GM23338 (cell line): ENCODE data around the gene LSP1.

Experiments
- CTCF ChIP-seq, 2 experiments: fragments of 200-600 bp in 1 of 2; sonication (generic) in 1 of 2; conservative IDR thresholded peaks; 2 replicates each; pipeline versions ENCODE4 v1.5.1 to v1.6.1; 2016 to 2017; ENCODE audit warnings: antibody characterized with exemption in 2 of 2, low read depth in 2 of 2, mild to moderate bottlenecking in 2 of 2, moderate library complexity in 1 of 2
- ETS1 ChIP-seq: IDR thresholded peaks from 2 replicates; pipeline ENCODE4 v1.6.1; 2016; ENCODE audit warnings: antibody characterized with exemption
- EZH2 ChIP-seq: fragments of 200-600 bp; sonication (generic); IDR thresholded peaks from one replicate; pipeline ENCODE4 v1.8.0; 2017; ENCODE audit warnings: antibody characterized with exemption, mild to moderate bottlenecking, low read depth; ENCODE audit not compliant: unreplicated experiment
- POLR2AphosphoS5 ChIP-seq: IDR thresholded peaks from 2 replicates; pipeline ENCODE4 v1.6.1; 2016; ENCODE audit warnings: antibody characterized with exemption, low read depth

DNA sequence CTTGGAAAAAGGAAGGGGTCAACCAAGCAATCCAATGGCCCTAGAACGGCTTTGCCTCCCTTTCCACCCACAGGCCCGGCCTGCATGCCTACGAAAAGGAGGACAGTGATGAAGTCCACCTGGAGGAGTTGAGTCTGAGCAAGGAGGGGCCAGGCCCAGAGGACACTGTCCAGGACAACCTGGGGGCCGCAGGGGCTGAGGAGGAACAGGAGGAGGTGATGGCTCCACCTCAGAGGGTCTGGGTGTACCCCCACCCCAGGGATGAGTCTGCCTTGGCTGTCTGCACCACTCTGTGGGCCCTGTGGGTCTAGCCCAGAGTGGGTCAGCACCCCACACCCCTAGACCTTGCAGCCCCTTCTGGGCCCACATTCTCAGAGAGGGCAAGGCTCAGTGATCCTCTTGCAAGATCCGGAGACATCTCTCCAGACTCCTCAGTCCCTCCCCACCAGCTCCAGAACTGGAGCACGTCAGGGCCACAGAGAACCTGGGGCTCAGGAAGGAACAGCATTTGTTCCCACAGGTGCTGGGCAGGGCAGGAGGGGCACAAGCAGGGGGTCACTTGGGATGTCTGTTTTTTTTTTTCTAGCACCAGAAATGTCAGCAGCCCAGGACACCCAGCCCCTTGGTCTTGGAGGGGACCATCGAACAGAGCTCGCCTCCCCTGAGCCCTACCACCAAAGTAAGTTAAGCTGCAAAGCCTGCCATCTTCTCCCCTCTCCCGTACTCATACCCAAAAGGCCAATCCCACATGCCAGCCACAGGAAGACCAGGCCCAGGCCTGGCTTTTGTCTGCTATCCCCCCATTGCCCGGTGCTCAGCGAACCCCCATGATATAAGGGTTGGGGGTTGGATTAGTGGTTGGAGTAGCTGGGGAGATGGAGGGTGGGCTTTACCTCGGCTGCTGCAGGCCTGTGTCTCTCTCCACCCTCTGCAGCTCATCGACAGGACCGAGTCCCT lies 30.7 kb downstream of the LSP1 start:
- no peak for TF ChIP-seq POLR2AphosphoS5
- TF ChIP-seq EZH2, result no peak
- no peak for TF ChIP-seq ETS1
- TF ChIP-seq CTCF (conservative IDR thresholded peaks at IDR 0.05; ENCODE audit: low read depth in 2 of 2), result no peak
